ENCODE data around the gene OLFM1.

DNA sequence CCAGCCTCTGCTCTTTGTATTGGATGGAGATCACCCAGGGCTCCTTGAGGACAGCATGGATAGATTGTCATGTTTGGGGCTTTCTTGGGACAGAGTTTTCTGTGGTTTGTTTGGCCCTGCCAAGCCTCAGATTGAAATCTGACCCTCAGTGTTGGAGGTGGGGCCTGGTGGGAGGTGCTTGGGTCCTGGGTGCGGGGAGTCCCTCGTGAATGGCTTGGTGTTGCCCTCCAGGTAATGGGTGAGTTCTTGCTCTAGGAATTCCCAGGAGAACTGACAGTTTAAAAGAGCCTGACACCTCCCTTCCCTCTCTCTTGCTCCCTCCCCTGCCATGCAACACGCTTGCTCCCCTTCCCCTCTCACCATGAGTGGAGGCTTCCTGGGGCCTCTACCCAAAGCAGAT is 48.6 kb upstream of the OLFM1 start:
- TF ChIP-seq, protein P1, sequence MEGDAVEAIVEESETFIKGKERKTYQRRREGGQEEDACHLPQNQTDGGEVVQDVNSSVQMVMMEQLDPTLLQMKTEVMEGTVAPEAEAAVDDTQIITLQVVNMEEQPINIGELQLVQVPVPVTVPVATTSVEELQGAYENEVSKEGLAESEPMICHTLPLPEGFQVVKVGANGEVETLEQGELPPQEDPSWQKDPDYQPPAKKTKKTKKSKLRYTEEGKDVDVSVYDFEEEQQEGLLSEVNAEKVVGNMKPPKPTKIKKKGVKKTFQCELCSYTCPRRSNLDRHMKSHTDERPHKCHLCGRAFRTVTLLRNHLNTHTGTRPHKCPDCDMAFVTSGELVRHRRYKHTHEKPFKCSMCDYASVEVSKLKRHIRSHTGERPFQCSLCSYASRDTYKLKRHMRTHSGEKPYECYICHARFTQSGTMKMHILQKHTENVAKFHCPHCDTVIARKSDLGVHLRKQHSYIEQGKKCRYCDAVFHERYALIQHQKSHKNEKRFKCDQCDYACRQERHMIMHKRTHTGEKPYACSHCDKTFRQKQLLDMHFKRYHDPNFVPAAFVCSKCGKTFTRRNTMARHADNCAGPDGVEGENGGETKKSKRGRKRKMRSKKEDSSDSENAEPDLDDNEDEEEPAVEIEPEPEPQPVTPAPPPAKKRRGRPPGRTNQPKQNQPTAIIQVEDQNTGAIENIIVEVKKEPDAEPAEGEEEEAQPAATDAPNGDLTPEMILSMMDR (IDR thresholded peaks at IDR 0.05; ENCODE audit: insufficient read depth, low read length): no peak
- no peak for TF ChIP-seq SPI1 (IDR thresholded peaks at IDR 0.05; ENCODE audit: borderline replicate concordance, low read depth)

Measured in HL-60 (cell line).